ENCODE measurements around the gene GGA1.
A peak's percentile ranks its signal among the peaks of the same experiment; 100 is the strongest.
"Not testable (repeated sequence)": the region's sequence is repeated elsewhere in the genome, so short reads cannot be mapped to it uniquely, and the experiment has no call there.

GGA1 gene

DNA sequence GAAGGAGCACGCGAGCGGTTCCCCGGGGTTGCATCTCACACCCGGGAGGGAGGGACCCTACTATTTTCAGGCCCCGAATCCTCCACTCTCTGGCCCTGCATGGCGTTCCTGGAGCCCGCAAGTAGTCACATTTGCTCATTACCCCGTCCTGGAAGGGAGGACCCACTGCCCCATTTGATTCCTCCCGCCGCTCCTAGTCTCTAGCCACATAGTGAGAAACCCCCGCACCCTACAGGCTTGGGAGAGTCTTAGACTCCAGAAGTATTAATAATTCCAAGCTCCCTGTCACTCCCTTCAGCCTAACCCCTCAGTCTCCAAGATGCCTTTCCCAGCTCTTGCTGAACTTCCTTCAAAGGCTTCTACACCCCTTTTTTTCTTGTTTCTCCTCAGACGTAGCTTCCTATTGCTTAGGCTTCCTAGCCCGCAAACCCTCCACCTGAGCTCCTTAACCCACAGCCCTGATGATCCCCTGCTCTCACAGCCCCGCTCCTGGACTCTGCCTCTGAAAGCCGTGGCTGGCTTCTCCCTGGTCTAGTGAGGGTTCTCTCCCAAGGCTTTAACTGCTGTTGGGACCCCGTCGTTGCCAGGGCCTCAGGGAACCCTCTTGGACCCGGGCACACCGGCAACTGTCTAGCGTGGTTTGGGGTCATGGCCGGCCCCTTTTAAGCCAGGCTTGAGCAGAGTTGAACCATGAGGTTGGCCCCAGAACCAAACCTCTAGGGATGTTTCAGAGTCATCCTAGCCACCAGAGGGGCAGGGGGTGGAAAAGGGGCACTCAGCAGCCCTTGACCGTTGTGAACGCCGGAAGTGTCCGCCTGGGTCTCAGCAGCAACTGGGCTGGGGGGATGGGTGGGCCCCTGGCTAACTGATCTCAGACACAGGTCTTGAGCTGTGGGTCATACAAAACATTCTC is 862 bp downstream of the GGA1 start:
- H3K27me3 ChIP-seq (ENCODE audit: control insufficient read depth, insufficient read depth, low read length, poor library complexity, severe bottlenecking) = no peaks in the 10 kb centered on the region
- peak overlapping the region; percentile 82 for H3K4me3 ChIP-seq (ENCODE audit: insufficient read depth, low read depth, low read length)
- no peak overlapping the region for H3K27ac ChIP-seq (ENCODE audit: insufficient read depth, low read depth, low read length, poor library complexity, severe bottlenecking)
- H3K36me3 ChIP-seq (ENCODE audit: control insufficient read depth, insufficient read depth, low read length) = peaks cover 3% of the 10 kb centered on the region
- WGBS, 2 experiments = 22% methylated on average over 26 of the region's 26 CpGs
- peaks cover 9% of the 10 kb centered on the region for H3K4me1 ChIP-seq (ENCODE audit: control insufficient read depth, insufficient read depth, low read length)
- H3K9me3 ChIP-seq (ENCODE audit: control insufficient read depth, low read length) = no peaks in the 10 kb centered on the region

DNA sequence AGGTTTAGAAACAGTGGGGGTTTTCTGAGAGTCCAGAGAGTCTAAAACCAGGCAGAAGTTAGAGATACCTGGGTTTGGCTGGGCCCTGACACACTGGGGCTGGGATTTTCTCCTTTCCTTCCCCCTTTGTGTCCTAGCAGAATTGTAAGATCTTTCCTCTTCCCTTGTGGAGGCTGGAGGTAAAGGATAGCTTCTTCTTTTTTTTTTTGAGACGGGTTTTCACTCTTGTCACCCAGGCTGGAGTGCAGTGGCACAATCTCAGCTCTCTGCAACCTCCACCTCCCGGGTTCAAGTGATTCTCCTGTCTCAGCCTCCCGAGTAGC is 1.5 kb downstream of the GGA1 start:
- H3K27me3 ChIP-seq (ENCODE audit: control insufficient read depth, insufficient read depth, low read length, poor library complexity, severe bottlenecking); H3K4me1 ChIP-seq (ENCODE audit: control insufficient read depth, insufficient read depth, low read length); H3K27ac ChIP-seq (ENCODE audit: insufficient read depth, low read depth, low read length, poor library complexity, severe bottlenecking); H3K9me3 ChIP-seq (ENCODE audit: control insufficient read depth, low read length); H3K36me3 ChIP-seq (ENCODE audit: control insufficient read depth, insufficient read depth, low read length): not testable (repeated sequence)
- H3K4me3 ChIP-seq (ENCODE audit: insufficient read depth, low read depth, low read length) = peak overlapping the region; percentile 82
- WGBS, 2 experiments = 91 to 97% methylated on average over 3 of the region's 3 CpGs

DNA sequence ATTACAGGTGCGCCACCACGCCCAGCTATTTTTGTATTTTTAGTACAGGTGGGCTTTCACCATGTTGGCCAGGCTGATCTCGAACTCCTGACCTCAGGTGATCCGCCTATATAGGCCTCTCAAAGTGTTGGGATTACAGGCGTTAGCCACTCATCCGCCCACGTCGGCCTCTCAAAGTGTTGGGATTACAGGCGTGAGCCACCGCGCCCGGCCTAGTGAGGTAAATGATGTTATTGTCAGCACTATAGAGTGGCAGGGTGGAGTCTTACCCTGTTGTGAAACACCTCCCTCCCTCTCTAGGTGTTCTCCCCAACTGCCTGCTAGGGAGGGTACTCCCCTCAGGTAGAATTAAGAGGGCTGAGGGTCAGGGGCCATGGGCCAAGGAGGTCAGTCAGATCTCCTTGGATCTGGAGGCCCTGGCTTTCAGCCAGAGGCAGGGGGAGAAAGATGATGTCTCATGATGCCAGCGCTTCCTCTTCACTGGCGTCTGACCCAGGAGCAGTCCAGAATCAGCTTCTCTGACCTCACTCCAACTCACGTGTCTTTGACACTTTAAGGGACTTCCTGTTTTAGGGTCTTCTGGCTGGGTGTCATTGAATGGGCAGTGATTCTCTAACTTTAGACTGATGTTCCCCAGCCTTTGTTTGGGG is 2.0 kb downstream of the GGA1 start:
- H3K4me1 ChIP-seq (ENCODE audit: control insufficient read depth, insufficient read depth, low read length) = peaks cover 9% of the 10 kb centered on the region
- no peak overlapping the region for H3K4me3 ChIP-seq (ENCODE audit: insufficient read depth, low read depth, low read length)
- no peaks in the 10 kb centered on the region for H3K27me3 ChIP-seq (ENCODE audit: control insufficient read depth, insufficient read depth, low read length, poor library complexity, severe bottlenecking)
- WGBS, 2 experiments = 94 to 95% methylated on average over 15 of the region's 15 CpGs
- no peaks in the 10 kb centered on the region for H3K9me3 ChIP-seq (ENCODE audit: control insufficient read depth, low read length)
- no peak overlapping the region for H3K27ac ChIP-seq (ENCODE audit: insufficient read depth, low read depth, low read length, poor library complexity, severe bottlenecking)
- peaks cover 4% of the 10 kb centered on the region for H3K36me3 ChIP-seq (ENCODE audit: control insufficient read depth, insufficient read depth, low read length)

DNA sequence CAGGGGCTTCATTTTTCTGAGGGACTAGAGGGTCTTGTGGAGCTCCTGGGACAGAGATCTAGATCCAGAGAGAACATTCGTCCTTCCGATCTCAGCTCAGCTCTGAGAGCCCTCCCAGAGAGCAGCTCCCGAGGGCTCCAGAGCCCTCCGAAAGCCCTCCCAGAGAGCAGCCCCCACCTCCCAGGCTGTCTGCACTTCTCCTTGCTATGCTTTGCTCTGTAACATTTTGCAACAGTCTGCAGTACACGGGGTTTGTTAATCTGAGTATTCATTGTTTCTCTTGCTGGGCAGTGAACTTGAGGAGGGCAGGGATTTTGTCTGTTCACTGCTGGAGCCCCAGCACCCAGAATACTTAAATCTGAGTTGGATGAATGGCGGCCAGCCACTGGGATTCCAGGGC is 2.6 kb downstream of the GGA1 start:
- 93 to 94% methylated on average over 6 of the region's 6 CpGs for WGBS, 2 experiments
- H3K4me1 ChIP-seq (ENCODE audit: control insufficient read depth, insufficient read depth, low read length) = peaks cover 9% of the 10 kb centered on the region
- peaks cover 4% of the 10 kb centered on the region for H3K36me3 ChIP-seq (ENCODE audit: control insufficient read depth, insufficient read depth, low read length)
- no peak overlapping the region for H3K4me3 ChIP-seq (ENCODE audit: insufficient read depth, low read depth, low read length)
- no peaks in the 10 kb centered on the region for H3K27me3 ChIP-seq (ENCODE audit: control insufficient read depth, insufficient read depth, low read length, poor library complexity, severe bottlenecking)
- no peak overlapping the region for H3K27ac ChIP-seq (ENCODE audit: insufficient read depth, low read depth, low read length, poor library complexity, severe bottlenecking)
- no peaks in the 10 kb centered on the region for H3K9me3 ChIP-seq (ENCODE audit: control insufficient read depth, low read length)

DNA sequence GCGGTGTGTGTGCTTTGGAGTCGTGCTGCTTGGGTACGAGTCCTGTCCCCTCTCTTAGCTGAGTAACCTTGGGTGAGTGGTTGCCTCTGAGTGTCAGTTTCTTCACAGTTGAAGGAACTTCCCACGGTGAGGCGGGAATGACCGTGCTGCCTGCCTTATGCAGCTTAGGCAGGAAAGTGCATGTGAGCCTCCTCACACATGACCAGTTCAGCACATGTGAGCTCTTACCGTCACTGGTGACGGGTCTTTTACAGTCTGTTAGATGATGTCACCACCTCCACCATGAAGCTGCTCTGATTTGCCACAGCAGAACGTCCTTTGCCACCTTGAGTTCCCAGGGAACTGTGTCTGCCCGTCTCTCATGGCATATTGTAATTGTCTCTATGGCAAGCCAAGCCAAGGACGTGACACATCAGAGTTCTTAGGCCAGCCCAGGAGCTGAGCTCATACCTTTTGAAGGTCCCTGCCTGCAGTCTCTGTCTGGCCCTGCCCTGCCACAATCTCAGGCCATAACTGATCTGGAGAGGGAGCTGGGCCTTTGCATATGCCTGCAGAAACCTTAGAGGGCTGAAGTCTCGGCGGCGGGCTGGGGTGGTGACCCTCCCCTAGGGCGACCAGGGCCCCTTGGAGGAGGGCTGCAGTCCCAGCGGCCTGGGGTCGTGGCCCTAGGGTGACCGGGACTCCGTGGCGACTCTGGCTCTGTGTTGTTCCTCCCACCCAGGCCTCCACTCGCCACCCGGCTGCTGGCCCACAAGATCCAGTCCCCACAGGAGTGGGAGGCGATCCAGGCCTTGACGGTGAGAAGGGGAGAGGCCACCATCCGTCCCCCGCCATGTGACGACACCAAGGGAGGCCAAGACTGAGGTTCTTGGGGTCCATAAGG is 7.8 kb downstream of the GGA1 start:
- Histone ChIP-seq H3K4me1 (ENCODE audit: control insufficient read depth, insufficient read depth, low read length) (no peaks in the 10 kb centered on the region), H3K9me3 (ENCODE audit: control insufficient read depth, low read length) (no peaks in the 10 kb centered on the region), H3K27ac (ENCODE audit: insufficient read depth, low read depth, low read length, poor library complexity, severe bottlenecking) (no peak overlapping the region), H3K4me3 (ENCODE audit: insufficient read depth, low read depth, low read length) (no peak overlapping the region), H3K36me3 (ENCODE audit: control insufficient read depth, insufficient read depth, low read length) (peaks cover 9% of the 10 kb centered on the region), H3K27me3 (ENCODE audit: control insufficient read depth, insufficient read depth, low read length, poor library complexity, severe bottlenecking) (no peaks in the 10 kb centered on the region)
- WGBS, 2 experiments = 96 to 97% methylated on average over 27 of the region's 27 CpGs

DNA sequence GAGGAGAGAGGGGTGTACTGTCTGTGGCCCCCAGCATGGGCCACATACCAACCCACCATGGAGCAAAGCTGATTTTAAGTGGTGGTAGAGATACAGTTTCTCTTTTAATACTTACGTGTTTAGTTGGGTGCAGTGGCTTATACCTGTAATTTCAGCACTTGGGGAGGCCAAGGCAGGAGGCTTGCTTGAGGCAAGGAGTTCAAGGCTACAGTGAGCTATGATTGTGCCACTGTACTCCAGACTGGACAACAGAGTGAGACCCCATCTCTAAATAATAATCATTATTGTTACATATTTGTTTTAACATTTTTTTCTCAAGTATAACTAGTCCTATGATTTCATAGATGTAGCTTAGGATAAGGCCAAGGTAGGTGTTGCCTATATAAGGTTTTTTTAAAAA is 8.8 kb downstream of the GGA1 start:
- H3K27ac ChIP-seq (ENCODE audit: insufficient read depth, low read depth, low read length, poor library complexity, severe bottlenecking) = no peak overlapping the region
- H3K9me3 ChIP-seq (ENCODE audit: control insufficient read depth, low read length) = no peaks in the 10 kb centered on the region
- no peaks in the 10 kb centered on the region for H3K27me3 ChIP-seq (ENCODE audit: control insufficient read depth, insufficient read depth, low read length, poor library complexity, severe bottlenecking)
- 95 to 100% methylated on average over 1 of the region's 1 CpG for WGBS, 2 experiments
- no peaks in the 10 kb centered on the region for H3K4me1 ChIP-seq (ENCODE audit: control insufficient read depth, insufficient read depth, low read length)
- no peak overlapping the region for H3K4me3 ChIP-seq (ENCODE audit: insufficient read depth, low read depth, low read length)
- H3K36me3 ChIP-seq (ENCODE audit: control insufficient read depth, insufficient read depth, low read length) = peaks cover 9% of the 10 kb centered on the region

DNA sequence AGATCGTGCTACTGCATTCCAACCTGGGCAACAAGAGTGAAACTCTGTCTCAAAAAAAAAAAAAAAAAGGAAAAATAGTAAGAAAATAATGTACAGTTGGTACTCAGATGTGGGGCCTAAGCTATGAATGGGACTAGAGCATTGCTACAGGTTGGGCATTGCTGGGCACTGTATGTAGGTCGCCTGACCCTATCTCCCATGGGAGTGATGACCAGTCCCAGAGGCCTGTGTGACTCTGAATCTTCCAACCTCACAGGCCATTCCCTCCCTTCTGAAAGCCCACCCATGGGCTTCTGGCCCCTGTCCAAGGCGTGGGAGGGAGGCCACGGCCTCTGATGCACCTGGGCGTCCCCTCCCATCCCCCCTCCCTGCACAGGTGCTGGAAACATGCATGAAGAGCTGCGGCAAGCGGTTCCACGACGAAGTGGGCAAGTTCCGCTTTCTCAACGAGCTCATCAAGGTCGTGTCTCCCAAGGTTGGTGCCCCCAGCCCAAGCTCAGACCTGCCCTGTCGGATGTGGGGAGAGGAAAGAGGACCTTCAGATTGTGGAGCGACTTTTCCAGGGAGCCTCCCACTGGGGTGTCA is 9.5 kb downstream of the GGA1 start:
- peaks cover 9% of the 10 kb centered on the region for H3K36me3 ChIP-seq (ENCODE audit: control insufficient read depth, insufficient read depth, low read length)
- 93 to 95% methylated on average over 14 of the region's 14 CpGs for WGBS, 2 experiments
- H3K4me1 ChIP-seq (ENCODE audit: control insufficient read depth, insufficient read depth, low read length) = no peaks in the 10 kb centered on the region
- H3K27me3 ChIP-seq (ENCODE audit: control insufficient read depth, insufficient read depth, low read length, poor library complexity, severe bottlenecking) = no peaks in the 10 kb centered on the region
- H3K9me3 ChIP-seq (ENCODE audit: control insufficient read depth, low read length) = no peaks in the 10 kb centered on the region
- H3K4me3 ChIP-seq (ENCODE audit: insufficient read depth, low read depth, low read length) = no peak overlapping the region
- H3K27ac ChIP-seq (ENCODE audit: insufficient read depth, low read depth, low read length, poor library complexity, severe bottlenecking) = no peak overlapping the region

DNA sequence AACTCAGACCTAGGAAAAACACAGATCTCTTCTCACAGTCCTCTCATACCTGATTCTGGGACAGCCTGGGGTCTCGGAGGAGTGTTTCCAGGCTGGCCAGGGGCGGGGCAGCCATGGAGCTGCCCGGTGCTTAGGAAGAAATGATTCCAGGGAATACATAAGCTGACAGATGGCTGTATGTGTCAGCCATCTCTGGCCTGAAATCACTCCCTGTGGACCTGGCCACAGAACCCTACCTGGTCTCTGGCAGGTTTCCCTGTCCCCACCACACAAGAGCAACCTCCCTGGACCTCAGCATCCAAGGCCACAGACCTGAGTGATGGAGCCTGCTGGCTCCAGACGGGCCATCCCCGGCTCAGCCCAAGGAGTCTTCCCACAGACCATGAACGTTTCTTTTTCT is 10.0 kb downstream of the GGA1 start:
- Histone ChIP-seq H3K27me3 (ENCODE audit: control insufficient read depth, insufficient read depth, low read length, poor library complexity, severe bottlenecking) (no peaks in the 10 kb centered on the region), H3K27ac (ENCODE audit: insufficient read depth, low read depth, low read length, poor library complexity, severe bottlenecking) (no peak overlapping the region), H3K9me3 (ENCODE audit: control insufficient read depth, low read length) (no peaks in the 10 kb centered on the region), H3K36me3 (ENCODE audit: control insufficient read depth, insufficient read depth, low read length) (peaks cover 9% of the 10 kb centered on the region), H3K4me1 (ENCODE audit: control insufficient read depth, insufficient read depth, low read length) (no peaks in the 10 kb centered on the region), H3K4me3 (ENCODE audit: insufficient read depth, low read depth, low read length) (no peak overlapping the region)
- 95 to 97% methylated on average over 6 of the region's 6 CpGs for WGBS, 2 experiments

DNA sequence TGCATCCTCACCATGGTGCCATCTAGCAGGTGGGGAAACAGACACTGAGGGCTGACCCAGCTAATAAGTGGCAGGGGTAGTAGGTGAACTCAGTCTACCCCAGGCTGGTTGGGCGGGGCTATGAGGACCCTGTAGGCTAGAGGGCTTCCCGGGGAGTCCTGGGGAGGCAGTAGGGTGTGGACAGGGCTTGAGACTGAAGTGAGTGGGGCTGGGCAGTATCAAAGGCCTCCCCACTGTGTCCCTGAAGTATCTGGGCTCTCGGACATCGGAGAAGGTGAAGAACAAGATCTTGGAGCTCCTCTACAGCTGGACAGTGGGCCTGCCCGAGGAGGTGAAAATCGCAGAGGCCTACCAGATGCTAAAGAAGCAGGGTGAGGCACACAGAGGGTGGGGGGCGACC is 11.4 kb downstream of the GGA1 start:
- Histone ChIP-seq H3K4me1 (ENCODE audit: control insufficient read depth, insufficient read depth, low read length) (no peaks in the 10 kb centered on the region), H3K27me3 (ENCODE audit: control insufficient read depth, insufficient read depth, low read length, poor library complexity, severe bottlenecking) (no peaks in the 10 kb centered on the region), H3K9me3 (ENCODE audit: control insufficient read depth, low read length) (no peaks in the 10 kb centered on the region), H3K36me3 (ENCODE audit: control insufficient read depth, insufficient read depth, low read length) (peaks cover 8% of the 10 kb centered on the region), H3K27ac (ENCODE audit: insufficient read depth, low read depth, low read length, poor library complexity, severe bottlenecking) (no peak overlapping the region), H3K4me3 (ENCODE audit: insufficient read depth, low read depth, low read length) (no peak overlapping the region)
- 92 to 95% methylated on average over 7 of the region's 7 CpGs for WGBS, 2 experiments

Data from ectodermal cell (in vitro differentiated cells).